Neutrophil (primary cell): Measurements from ENCODE around the gene RAD51B.

ENCODE experiments used
- H3K27ac ChIP-seq: fragments of 200-600 bp; sonication (generic); 2 replicates; pipeline ENCODE4 v1.5.1; 2016; ENCODE audit warnings: mild to moderate bottlenecking, moderate library complexity
- H3K27me3 ChIP-seq: fragments of 200-600 bp; sonication (generic); 2 replicates; pipeline ENCODE4 v1.6.0; 2016; ENCODE audit warnings: mild to moderate bottlenecking
- H3K36me3 ChIP-seq: fragments of 200-600 bp; sonication (generic); 2 replicates; pipeline ENCODE4 v1.5.1; 2017
- H3K4me1 ChIP-seq, 2 experiments: fragments of 200-600 bp in 1 of 2; sonication (generic) in 1 of 2; 1 replicate in 1 of 2; 2 replicates in 1 of 2; pipeline versions ENCODE4 v1.5.1 to v1.6.1; 2013 to 2016; ENCODE audit warnings: low read depth in 1 of 2, low read length in 1 of 2, mild to moderate bottlenecking in 1 of 2, moderate library complexity in 1 of 2; ENCODE audit not compliant: control insufficient read depth in 1 of 2, insufficient read depth in 1 of 2
- H3K4me3 ChIP-seq, 2 experiments: fragments of 200-600 bp in 1 of 2; sonication (generic) in 1 of 2; 1 replicate in 1 of 2; 2 replicates in 1 of 2; pipeline ENCODE4 v1.5.1; 2013 to 2016; ENCODE audit warnings: low read depth in 1 of 2, low read length in 1 of 2, mild to moderate bottlenecking in 1 of 2, moderate library complexity in 1 of 2
- H3K9me3 ChIP-seq: fragments of 200-600 bp; sonication (generic); 2 replicates; pipeline ENCODE4 v1.5.1; 2016
- CTCF ChIP-seq: fragments of 200-600 bp; sonication (generic); IDR thresholded peaks from 2 replicates; pipeline ENCODE4 v1.5.1; 2016; ENCODE audit warnings: antibody characterized with exemption

Gene RAD51B

GRCh38 chr14:68249661-68250451 lies 430.3 kb downstream of the RAD51B start:
- Histone ChIP-seq H3K27ac (no peak overlapping the region), H3K4me1 (peaks cover 10 to 12% of the 10 kb centered on the region in 2 experiments)
- no peak for TF ChIP-seq CTCF

GRCh38 chr14:68250927-68251768 lies 431.6 kb downstream of the RAD51B start:
- no peak overlapping the region for H3K27ac ChIP-seq
- no peak overlapping the region for H3K4me3 ChIP-seq
- no peak for TF ChIP-seq CTCF
- H3K9me3 ChIP-seq: no peaks in the 10 kb centered on the region
- no peaks in the 10 kb centered on the region for H3K27me3 ChIP-seq
- peaks cover 10 to 12% of the 10 kb centered on the region in 2 experiments for H3K4me1 ChIP-seq
- no peaks in the 10 kb centered on the region for H3K36me3 ChIP-seq

More at GRCh38 chr14:68249661-68250451, 430.3 kb downstream of the RAD51B start:
- H3K27me3 ChIP-seq: no peaks in the 10 kb centered on the region
- no peak overlapping the region for H3K4me3 ChIP-seq
- H3K36me3 ChIP-seq: no peaks in the 10 kb centered on the region
- H3K9me3 ChIP-seq: no peaks in the 10 kb centered on the region

- Histone ChIP-seq H3K27ac (no peak overlapping the region), H3K27me3 (no peaks in the 10 kb centered on the region), H3K4me3 (no peak overlapping the region), H3K4me1 (peaks cover 10 to 12% of the 10 kb centered on the region in 2 experiments), H3K9me3 (no peaks in the 10 kb centered on the region), H3K36me3 (no peaks in the 10 kb centered on the region)
- TF ChIP-seq CTCF: no peak
Measured at GRCh38 chr14:68251769-68252100, 432.2 kb downstream of the RAD51B start.

- TF ChIP-seq CTCF: no peak
- Histone ChIP-seq H3K27ac (no peak overlapping the region), H3K27me3 (no peaks in the 10 kb centered on the region), H3K36me3 (no peaks in the 10 kb centered on the region), H3K4me1 (peaks cover under 1 to 3% of the 10 kb centered on the region in 2 experiments), H3K4me3 (no peak overlapping the region), H3K9me3 (no peaks in the 10 kb centered on the region)
Measured at GRCh38 chr14:68253160-68253780, 433.7 kb downstream of the RAD51B start.

- Histone ChIP-seq H3K36me3 (no peaks in the 10 kb centered on the region), H3K27me3 (no peaks in the 10 kb centered on the region), H3K4me3 (no peak overlapping the region), H3K27ac (no peak overlapping the region), H3K4me1 (no peaks in the 10 kb centered on the region), H3K9me3 (no peaks in the 10 kb centered on the region)
- no peak for TF ChIP-seq CTCF
Measured at GRCh38 chr14:68253878-68254528, 434.4 kb downstream of the RAD51B start.
